Measurements from ENCODE around the gene SESN1.

DNA sequence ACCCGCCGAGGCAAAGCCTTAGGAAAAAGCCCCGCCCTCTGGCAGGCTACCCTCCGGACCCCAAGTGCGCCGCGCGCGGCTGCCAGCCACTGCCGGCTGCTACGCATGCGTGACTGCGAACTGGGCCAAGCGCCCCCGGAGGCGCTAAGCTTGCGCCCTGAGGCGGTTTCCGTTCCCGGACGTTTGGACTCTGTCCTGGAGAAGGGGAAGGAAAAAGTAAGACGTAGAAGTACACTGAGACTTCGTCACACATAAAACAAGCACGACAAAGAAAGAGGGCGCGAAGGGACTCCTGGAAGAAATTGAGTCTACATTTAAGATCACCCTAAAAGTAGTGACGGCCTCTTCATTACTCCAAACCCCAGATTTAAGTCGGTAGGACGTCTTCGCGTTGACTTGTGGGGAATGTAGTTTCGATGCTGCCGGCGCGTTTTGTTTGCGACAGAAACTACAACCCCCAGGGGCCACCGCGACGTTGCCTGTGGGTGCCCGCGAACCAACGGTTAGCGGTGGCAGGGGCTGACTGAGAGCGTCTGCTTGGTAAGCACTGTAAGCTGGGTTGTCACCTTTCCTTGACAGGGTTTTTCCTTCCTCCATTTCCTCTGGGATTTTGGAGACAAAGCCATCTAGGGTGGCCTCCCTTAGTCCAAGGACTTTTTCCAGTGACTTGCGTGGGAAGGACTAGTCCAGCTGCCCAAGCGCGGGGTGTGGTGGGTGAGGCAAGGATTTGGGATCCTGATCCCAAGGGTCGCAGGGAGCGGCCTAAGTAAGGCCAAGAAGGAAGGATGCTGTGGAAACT, 589 bp upstream of the SESN1 start, which contains the start of gene CEP57L1:
- TF ChIP-seq, protein P1, sequence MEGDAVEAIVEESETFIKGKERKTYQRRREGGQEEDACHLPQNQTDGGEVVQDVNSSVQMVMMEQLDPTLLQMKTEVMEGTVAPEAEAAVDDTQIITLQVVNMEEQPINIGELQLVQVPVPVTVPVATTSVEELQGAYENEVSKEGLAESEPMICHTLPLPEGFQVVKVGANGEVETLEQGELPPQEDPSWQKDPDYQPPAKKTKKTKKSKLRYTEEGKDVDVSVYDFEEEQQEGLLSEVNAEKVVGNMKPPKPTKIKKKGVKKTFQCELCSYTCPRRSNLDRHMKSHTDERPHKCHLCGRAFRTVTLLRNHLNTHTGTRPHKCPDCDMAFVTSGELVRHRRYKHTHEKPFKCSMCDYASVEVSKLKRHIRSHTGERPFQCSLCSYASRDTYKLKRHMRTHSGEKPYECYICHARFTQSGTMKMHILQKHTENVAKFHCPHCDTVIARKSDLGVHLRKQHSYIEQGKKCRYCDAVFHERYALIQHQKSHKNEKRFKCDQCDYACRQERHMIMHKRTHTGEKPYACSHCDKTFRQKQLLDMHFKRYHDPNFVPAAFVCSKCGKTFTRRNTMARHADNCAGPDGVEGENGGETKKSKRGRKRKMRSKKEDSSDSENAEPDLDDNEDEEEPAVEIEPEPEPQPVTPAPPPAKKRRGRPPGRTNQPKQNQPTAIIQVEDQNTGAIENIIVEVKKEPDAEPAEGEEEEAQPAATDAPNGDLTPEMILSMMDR (IDR thresholded peaks at IDR 0.05 in 8 of 11, conservative IDR thresholded peaks at IDR 0.05 in 3 of 11) = peak in 4 of 11 experiments; percentile 19 to 52 (median 24)
- TF ChIP-seq POLR2AphosphoS5 (IDR thresholded peaks at IDR 0.05) (peak; percentile 90 to 92 (median 92)), POLR2A (IDR thresholded peaks at IDR 0.05) (peak in 2 of 3 donors; percentile 65 to 74)
